Astrocyte of the hippocampus (primary cell): Measurements from ENCODE around the gene ALDH3B1.

Source experiments
- DNase-seq: peaks from one replicate; pipeline ENCODE4 v3.0.0; 2011; ENCODE audit warnings: low read depth, low spot score

The ALDH3B1 gene

DNA sequence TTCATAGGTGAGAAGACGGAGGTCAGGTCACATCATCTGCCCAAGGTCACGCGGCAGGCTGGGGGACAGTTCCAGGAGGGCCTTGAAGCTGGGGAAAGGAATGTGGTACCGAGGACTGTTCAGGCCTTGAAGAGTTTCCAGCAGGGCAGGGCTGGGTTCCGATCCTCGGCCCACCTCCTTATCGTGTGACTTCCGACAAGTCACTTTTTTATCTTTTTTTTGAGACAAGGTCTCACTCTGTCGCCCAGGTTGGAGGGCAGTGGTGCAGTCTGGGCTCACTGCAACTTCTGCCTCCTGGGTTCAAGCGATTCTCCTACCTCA, 21.0 kb downstream of the ALDH3B1 start:
- DNase-seq: peak; percentile 35

DNA sequence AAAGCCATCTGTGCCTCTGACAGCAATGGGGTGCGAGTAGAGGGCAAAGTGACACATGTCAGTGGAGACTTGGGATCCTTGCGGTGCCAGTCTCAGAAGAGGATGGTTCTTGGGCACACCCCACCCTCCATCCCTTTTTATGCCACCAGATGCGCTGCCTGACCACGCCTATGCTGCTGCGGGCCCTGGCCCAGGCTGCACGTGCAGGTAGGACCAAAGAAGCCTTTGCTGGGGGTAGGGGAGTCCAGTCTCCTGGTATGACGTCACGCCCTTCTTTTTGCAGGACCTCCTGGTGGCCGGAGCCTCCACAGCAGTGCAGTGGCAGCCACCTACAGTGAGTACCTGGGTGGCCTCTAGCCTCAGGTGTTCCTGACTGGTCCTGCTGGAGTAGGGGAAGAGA, 21.9 kb downstream of the ALDH3B1 start:
- no peak for DNase-seq

DNA sequence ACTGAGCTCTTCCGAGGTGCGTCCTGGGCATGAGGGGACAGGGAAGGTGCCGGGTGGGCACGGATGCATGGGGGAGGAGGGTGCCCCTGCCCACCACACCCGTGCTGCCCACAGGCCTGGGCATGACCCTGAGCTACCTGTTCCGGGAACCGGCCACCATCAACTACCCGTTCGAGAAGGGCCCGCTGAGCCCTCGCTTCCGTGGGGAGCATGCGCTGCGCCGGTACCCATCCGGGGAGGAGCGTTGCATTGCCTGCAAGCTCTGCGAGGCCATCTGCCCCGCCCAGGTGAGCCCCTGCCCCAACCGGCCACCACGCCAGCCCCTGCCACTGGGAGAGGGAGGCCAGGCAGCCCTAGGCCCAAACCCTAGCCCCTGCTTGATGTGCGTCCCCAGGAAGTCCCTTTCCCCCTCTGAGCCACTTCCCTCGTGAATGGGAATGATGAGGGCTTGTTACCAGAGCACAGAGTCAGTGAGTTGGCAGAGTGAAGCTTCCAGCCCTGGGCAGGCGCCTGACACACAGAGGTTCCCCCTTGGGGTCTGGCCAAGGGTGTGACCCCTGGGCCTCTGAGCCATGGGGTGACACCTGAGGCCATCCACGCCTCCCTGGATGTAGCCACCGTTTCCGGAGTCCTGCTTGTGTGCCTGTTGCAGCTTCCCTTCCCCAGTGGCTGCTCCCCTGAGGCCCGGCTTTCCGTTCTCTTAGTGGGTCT, 23.0 kb downstream of the ALDH3B1 start:
- DNase-seq: no peak

- peak; percentile 36 for DNase-seq
Observed at GRCh38 chr11:68033708-68034045, 23.6 kb downstream of the ALDH3B1 start.

DNA sequence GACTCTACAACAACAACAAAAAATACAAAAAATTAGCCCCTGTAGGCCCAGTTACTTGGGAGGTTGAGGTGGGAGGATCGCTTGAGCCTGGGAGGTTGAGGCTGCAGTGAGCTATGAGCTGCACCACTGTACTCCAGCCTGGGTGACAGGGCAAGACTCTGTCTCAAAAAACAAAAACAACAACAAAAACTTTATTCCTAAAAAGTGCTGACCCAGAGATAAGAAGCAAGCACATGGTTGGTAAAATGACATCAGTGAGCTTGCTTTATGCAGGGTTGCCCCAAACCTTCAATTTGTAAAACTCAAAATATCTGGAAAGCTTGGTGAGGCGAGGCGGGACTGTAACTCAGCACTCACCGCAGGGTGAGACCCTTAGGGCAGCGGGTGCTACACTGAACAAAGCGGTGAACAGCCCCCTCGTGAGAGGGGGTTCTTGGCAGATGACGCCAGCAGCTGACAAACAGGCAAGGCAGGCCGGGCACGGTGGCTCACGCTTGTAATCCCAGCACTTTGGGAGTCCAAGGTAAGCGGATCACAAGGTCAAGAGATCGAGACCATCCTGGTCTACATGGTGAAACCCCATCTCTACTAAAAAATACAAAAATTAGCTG, 25.2 kb downstream of the ALDH3B1 start:
- no peak for DNase-seq

- DNase-seq: no peak
Observed at GRCh38 chr11:68036141-68036716, 26.1 kb downstream of the ALDH3B1 start.

- no peak for DNase-seq
Observed at GRCh38 chr11:68036717-68037239, 26.7 kb downstream of the ALDH3B1 start.

DNA sequence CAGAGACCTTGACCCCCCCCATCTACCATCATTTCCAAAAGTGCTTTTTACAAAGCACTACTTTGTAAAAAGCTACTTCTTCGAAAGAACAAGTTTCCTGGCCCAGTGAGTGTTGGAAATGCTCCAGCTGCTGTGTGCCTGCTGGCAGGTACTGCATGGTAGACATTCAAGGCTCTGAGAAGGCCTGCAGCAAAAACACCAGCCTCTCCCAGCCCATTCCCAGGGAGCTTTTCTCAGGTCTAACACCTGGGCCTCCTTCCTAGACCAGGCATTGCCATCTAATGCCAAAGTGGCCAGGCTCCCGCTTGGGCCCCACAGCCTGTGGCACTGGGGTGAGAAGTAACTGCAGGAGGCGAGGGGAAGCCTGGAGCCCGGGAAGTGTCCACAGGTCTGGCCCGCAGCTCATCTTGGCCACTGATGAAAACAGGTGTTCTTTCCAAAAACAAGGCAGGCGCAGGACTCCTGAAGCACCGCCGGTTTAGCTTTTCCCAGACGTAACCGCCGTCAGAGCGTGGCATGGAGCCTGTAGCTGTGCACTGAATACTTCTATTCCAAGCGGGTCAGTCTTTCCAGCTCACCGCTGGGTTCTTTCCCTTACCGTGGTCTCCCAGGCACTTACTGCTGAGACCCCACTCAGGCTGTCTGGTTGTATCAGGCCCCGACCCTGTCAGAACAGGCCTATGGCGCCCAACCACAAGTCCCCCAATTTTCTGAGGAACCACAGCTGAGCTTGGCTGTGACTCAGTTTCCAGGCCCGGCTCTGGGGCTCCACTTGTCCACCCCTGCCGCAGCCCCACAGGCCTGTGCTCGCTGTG, 27.5 kb downstream of the ALDH3B1 start:
- DNase-seq: no peak

- no peak for DNase-seq
Observed at GRCh38 chr11:68038226-68038717, 28.1 kb downstream of the ALDH3B1 start.

GRCh38 chr11:68038718-68039525, 28.8 kb downstream of the ALDH3B1 start, which contains the start of gene TCIRG1:
TSS of gene TCIRG1 (plus strand) at chr11:68039025. CDS start at chr11:68041272, 2,247 bp downstream.
- peak; percentile 81 for DNase-seq

DNA sequence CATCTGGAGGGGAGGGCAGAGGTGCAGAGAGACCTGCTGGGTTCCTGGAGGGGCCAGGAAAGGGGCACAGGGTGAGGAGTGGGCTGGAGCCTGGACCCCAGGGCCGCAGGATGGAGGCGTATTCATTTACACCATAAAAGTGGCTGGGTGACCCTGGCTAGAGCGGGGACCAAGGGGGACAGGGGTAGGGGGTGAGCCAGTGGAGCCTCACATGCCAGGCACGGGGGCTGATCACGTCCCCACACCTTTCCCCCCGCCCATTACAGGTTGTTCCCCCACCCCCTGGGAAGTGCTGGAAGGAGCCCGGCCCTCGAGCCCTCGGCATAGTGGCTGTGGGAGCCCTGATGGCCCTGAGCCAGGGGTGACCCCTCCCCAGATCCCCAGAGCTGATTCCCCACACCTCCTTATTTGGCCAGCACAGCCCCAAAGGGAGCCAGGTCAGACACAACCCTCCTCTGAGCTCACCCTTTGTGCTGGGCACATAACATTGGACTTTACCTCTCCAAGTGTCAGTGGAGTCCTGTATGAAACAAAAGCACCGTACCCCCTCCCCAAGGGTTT, 29.5 kb downstream of the ALDH3B1 start:
- no peak for DNase-seq

GRCh38 chr11:68040101-68040956, 30.2 kb downstream of the ALDH3B1 start:
- peak; percentile 59 for DNase-seq

GRCh38 chr11:68040957-68041591, 30.9 kb downstream of the ALDH3B1 start:
- no peak for DNase-seq

DNA sequence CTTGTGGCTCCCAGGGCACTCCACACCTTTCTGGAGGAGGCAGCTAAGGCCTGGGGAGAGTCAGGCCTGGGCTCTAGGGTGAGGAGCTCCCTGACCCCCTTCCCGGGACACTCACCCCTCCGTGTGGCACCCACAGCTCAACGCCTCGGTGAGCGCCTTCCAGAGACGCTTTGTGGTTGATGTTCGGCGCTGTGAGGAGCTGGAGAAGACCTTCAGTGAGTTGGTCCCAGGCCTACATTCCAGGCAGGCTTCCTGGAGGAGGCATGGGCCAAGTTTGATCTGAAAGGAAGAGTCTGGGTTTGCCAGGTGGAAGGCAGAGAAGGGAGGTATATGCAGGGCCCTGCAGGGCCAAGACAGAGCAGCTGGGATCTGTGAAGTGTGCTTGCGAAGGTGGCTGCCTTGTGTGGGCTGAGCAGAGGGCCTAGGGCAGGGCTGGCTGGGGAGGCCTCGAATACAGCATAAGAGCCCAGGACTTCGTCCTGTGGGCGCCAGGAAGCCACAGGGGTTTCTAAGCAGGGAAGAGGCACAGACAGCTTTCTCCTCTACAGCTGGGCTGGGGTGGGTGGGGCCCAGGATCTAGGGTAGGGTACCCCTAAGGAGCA, 31.6 kb downstream of the ALDH3B1 start:
- no peak for DNase-seq

DNA sequence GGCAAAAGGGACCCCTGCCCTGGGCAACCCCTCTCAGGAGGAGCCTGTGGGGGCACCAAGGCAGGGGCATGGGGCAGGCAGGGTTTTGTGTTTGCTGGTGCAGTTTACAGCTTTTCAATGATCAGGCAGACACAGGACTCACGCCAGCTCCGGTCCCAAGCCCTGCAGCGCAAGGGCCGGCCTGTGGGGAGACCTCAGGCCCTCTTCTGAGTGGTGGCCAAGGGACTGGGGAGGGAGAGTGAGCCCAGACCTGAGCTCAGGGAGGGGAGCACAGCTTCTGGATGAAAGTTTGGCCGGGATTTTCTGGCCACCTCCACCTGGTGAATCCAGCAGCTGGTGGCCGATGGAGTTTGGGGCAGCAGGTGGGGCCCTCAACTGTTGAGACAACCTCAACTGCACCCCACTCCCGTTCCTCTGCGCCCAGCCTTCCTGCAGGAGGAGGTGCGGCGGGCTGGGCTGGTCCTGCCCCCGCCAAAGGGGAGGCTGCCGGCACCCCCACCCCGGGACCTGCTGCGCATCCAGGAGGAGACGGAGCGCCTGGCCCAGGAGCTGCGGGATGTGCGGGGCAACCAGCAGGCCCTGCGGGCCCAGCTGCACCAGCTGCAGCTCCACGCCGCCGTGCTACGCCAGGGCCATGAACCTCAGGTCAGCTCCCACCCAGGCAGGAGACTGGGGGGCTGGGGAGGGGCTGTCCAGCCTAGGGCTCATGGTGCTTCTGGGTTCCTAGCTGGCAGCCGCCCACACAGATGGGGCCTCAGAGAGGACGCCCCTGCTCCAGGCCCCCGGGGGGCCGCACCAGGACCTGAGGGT, 32.3 kb downstream of the ALDH3B1 start:
- DNase-seq: no peak

- DNase-seq: no peak
Observed at GRCh38 chr11:68043029-68043348, 32.9 kb downstream of the ALDH3B1 start.

GRCh38 chr11:68043349-68044144, 33.4 kb downstream of the ALDH3B1 start:
- DNase-seq: no peak
